Mesenteric fat pad (tissue), 1 donor: ENCODE measurements around the gene RABEPK. TPM values are rescaled to one million over a fixed set of nuclear protein-coding genes. Genes with fewer than 3 reads are reported as not detected.
"Not testable (repeated sequence)": the region's sequence is repeated elsewhere in the genome, so short reads cannot be mapped to it uniquely, and the experiment has no call there.

ENCODE experiments used
- DNase-seq: peaks from one replicate; pipeline ENCODE4 v3.0.0-alpha.2; 2020; ENCODE audit warnings: low spot score
- total RNA-seq: library from RNA; stranded (reverse); fragmentation: NEBNext Ultra II Directional; extraction: Animal tissue kit (Norgen Biotek cat#: 25700); gene quantifications from one replicate; pipeline ENCODE4 v1.2.1, GENCODE V29; 2021
- donor health status: DM: yes; HTN: yes; CAD: no.

Gene RABEPK
- total RNA-seq, 1 donor from 2014 or later: 19.8 TPM

DNA sequence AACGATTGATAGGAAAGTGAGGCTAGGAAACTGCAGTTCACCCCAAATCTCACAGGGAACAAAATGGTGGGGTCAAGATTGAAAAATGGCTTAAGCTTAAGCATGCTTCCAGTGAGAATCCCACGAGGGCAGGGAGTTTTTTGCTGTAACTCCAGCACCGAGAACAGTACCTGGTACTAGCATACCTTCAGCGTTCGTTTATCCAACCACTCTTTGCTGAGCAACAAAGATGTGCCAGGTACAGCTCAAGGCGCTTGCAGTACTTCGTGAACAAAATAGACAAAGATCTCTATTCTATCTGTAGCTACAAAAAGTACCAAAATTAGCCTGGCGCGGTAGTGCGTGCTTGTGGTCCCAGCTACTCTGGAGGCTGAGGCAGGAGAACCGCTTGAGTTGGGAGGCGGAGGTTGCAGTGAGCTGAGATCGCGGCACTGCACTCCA, 10.0 kb upstream of the RABEPK start:
- no peak for DNase-seq

GRCh38 chr9:125194466-125194865, 5.9 kb upstream of the RABEPK start:
- DNase-seq: not testable (repeated sequence)

DNA sequence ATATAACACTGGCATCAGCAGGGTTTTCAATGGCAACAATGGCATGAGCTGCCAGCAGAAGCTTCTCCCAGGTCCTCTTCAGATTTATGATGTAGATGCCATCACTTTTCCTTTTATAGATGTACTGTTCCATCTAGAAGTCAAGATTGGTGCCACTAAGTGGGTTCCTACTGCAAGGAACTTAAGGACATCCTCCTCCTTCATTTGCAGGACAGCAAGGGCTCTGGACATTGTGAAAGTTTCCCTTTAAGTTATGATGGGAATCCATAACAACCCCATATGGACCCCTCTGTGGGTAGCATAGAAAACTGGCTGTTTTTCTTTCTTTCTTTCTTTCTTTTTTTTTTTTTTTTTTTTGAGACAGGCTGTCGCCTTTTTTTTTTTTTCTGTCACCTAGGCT, 4.8 kb upstream of the RABEPK start:
- not testable (repeated sequence) for DNase-seq

DNA sequence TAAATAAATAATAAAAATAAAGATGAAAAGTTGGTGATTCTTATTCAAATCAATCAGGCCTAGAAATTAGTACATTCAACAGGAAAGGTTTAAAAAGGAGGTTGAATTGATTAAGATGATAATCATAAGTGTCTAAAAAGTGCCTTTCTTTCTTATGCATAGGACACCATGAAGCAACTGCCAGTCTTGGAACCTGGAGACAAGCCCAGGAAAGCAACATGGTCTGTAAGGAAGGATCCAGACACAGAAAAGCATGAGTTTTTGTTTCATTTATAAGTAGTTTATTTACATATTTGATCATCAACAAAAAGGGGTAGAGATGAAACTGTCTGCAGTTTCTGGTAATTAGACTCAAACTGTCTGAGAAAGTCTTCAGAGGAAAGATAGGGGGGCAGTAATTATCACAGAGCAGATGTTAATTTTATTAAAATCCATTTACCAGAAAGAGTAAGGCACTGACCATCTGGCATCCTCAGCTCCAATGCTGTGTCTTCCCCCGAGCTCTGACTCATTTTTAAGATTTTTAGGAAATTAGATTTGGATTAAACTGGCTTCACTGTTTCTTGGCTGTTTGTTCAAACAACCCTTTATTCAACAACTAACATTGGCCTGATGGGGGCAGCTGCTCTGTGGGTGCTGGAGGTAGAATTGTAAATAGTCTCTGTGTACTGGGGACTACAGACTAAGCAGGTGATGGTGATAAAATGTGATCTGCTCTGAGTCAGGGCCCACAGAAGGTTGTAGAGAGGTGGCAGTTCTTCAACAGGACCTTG, 2.7 kb downstream of the RABEPK start:
- no peak for DNase-seq

- no peak for DNase-seq
Measured at GRCh38 chr9:125204477-125204876, 4.1 kb downstream of the RABEPK start.

DNA sequence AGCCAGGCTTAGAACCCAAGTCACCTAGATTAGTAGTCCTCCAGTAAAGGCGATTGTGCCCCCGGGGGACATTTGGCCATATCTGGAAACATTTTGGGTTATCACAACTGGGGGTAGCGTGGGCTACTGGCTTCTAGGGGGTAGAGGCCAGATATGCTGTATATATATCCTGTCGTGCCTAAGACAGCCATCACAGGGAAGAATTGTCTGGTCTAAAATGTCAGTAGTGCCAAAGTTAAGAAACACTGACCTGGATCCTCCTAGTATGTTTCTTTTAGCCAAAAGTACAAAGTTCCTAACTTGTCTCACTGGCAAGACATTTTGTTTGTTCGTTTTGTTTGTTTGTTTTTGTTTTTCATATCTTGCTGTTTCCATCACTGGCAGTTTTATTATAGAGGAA, 13.8 kb downstream of the RABEPK start:
- DNase-seq: no peak

GRCh38 chr9:125218621-125219020, 18.3 kb downstream of the RABEPK start:
- no peak for DNase-seq

GRCh38 chr9:125224858-125225257, 24.5 kb downstream of the RABEPK start:
- not testable (repeated sequence) for DNase-seq

DNA sequence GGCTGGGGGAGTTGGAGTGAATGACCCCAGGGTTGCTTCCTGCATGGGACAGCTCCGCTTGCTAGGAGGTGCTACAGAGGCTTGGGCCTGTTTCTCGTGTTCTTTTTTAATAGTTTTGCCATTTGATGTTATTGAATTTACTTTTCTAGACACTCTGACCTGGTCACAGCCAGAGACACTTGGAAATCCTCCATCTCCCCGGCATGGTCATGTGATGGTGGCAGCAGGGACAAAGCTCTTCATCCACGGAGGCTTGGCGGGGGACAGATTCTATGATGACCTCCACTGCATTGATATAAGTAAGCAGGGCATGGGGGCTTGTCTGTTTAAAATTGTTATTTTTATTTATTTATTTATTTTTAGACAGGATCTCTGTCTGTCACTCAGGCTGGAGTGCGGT, 27.4 kb downstream of the RABEPK start:
- DNase-seq: no peak

DNA sequence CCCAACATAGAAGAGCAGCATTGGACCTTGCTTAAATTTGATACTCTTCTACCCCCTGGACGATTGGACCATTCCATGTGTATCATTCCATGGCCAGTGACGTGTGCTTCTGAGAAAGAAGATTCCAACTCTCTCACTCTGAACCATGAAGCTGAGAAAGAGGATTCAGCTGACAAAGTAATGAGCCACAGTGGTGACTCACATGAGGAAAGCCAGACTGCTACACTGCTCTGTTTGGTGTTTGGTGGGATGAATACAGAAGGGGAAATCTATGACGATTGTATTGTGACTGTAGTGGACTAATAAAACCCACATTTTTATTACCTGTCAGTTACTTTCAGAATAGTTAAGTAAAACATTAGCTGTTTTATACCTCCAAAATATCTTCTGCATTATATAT, 33.3 kb downstream of the RABEPK start:
- no peak for DNase-seq

- DNase-seq: not testable (repeated sequence)
Measured at GRCh38 chr9:125234099-125234498, 33.8 kb downstream of the RABEPK start.

- no peak for DNase-seq
Measured at GRCh38 chr9:125235804-125236519, 35.6 kb downstream of the RABEPK start.

DNA sequence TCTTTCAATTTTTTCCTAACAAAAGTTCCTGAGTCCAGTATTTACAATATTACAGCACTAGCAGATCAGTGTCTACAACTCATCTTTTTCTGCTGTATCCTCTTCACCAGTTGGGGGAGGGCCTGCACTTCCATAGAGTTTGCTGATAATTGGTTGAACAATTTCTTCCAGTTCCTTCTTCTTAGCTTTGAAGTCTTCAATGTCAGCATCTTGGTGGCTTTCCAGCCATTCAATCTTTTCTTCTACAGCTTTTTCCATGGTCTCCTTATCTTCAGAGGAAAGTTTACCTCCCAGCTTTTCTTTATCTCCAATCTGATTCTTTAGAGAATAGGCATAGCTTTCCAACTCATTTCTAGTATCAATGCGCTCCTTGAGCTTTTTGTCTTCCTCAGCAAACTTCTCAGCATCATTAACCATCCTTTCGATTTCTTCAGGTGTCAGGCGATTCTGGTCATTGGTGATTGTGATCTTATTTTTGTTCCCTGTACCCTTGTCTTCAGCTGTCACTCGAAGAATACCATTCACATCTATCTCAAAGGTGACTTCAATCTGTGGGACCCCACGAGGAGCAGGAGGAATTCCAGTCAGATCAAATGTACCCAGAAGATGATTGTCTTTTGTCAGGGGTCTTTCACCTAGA, 36.3 kb downstream of the RABEPK start:
- not testable (repeated sequence) for DNase-seq

DNA sequence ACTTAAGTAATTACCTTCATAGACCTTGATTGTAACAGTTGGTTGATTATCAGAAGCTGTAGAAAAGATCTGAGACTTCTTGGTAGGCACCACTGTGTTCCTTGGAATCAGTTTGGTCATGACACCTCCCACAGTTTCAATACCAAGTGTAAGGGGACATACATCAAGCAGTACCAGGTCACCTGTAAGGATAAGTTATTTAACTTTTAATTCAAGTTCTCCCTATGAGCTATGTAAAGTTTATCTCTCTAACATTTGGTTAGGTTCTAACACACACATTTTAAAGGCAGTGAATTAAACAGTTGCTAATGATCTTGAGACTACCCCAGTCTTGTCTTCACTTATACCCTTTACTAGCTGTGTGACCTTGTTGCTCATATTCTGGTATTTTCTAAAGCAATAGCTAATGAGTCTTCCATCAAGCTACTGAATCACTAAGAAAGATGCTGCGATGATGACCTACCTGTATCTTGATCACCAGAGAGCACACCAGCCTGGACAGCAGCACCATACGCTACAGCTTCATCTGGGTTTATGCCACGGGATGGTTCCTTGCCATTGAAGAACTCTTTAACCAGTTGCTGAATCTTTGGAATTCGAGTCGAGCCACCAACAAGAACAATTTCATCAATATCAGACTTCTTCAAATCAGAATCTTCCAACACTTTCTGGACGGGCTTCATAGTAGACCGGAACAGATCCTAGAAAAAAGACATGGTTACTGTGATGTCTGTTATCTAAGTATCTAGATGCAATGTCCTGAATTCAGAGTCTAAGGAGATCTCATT, 38.0 kb downstream of the RABEPK start:
- no peak for DNase-seq

- no peak for DNase-seq
Measured at GRCh38 chr9:125238915-125239446, 38.6 kb downstream of the RABEPK start.

- DNase-seq: no peak
Measured at GRCh38 chr9:125239631-125240597, 39.6 kb downstream of the RABEPK start.

DNA sequence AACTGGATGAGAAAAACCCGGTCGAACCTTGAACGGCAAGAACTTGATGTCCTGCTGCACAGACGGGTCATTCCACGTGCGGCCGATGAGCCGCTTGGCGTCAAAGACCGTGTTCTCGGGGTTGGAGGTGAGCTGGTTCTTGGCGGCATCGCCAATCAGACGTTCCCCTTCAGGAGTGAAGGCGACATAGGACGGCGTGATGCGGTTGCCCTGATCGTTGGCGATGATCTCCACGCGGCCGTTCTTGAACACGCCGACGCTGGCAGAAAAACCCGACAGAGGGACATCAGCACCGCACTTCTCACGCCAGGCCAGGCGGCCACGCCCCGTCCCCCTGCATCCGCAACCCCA, 40.3 kb downstream of the RABEPK start:
- peak; percentile 91 for DNase-seq

DNA sequence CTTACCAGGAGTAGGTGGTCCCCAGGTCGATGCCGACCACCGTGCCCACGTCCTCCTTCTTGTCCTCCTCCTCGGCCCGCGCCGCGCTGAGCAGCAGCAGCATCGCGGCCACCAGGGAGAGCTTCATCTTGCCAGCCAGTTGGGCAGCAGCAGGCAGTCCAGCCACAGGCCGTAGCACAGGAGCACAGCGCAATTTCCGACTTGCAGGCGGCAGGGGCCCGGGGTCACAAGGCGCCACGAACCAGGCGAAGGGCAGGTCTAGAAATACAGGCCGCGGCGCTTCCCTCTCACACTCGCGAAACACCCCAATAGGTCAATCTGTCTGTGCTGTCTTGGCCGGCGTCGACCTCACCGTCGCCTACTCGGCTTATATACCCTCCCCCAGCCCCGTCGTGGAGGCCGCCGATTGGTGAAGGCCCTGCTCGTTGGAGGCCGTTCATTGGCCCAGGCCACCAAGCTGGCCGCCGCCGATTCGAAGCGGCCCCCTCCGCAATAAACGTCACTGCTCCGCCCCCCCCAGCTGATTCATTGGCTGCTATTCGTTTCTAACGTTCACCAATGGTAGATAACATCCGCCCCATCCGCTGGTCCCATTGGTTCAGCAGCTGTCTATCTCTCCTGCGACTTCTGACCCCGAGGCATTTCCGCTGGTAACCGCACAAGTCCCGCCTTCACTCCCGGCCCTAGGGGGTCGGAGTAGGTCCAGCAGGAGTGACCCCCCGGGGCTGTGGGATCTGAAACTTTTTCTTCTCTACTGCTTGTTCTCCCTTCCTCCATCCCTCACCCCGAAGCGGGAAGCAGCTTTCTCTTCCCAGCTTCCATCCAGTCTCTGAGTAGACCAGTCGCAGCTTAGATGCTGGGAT, 40.9 kb downstream of the RABEPK start, which contains the start of gene HSPA5:
Gene HSPA5, minus strand, starts transcription at position 344 of the 863 bp plus-strand sequence. Its CDS starts 217 bp downstream, at position 127.
- DNase-seq: peak; percentile 100
